Left ventricle myocardium inferior (tissue), 1 donor: ENCODE measurements around the gene LRP8. TPM values are rescaled to one million over a fixed set of nuclear protein-coding genes. Genes with fewer than 3 reads are reported as not detected.

Source experiments
- DNase-seq: peaks from one replicate; pipeline ENCODE4 v3.0.0-alpha.2; 2020
- H3K27ac ChIP-seq: fragments of 200-600 bp; replicated peaks from 2 replicates; pipeline ENCODE4 v1.8.0; 2021
- H3K27me3 ChIP-seq: fragments of 200-600 bp; 2 replicates; pipeline ENCODE4 v1.8.0; 2021; ENCODE audit warnings: low read depth
- H3K36me3 ChIP-seq: fragments of 200-600 bp; 2 replicates; pipeline ENCODE4 v1.8.0; 2021
- H3K4me1 ChIP-seq: fragments of 200-600 bp; 2 replicates; pipeline ENCODE4 v1.8.0; 2021
- H3K4me3 ChIP-seq: fragments of 200-600 bp; 2 replicates; pipeline ENCODE4 v1.8.0; 2021; ENCODE audit warnings: mild to moderate bottlenecking, moderate library complexity
- H3K9me3 ChIP-seq: fragments of 200-600 bp; replicated peaks from 2 replicates; pipeline ENCODE4 v1.8.0; 2021
- intact Hi-C: fragments of 100-400 bp; cut with micrococcal nuclease; formaldehyde crosslinking; loops from one replicate; pipeline ENCODE4 v1.11.0; 2022
- total RNA-seq: library from RNA; stranded (reverse); fragmentation: NEBNext Ultra II Directional; extraction: Animal tissue kit (Norgen Biotek cat#: 25700); gene quantifications from one replicate; pipeline ENCODE4 v1.2.1, GENCODE V29; 2021
- TF ChIP-seq, protein P1 (sequence below): fragments of 200-600 bp; IDR thresholded peaks from 2 replicates; pipeline ENCODE4 v1.8.0; 2021; ENCODE audit warnings: antibody characterized with exemption, mild to moderate bottlenecking, borderline replicate concordance
- donor health status: DM: no; HTN: yes; CAD: no; lungs with severe emphysema.

Gene LRP8
- total RNA-seq, 1 donor from 2014 or later, result 1.8 TPM

DNA sequence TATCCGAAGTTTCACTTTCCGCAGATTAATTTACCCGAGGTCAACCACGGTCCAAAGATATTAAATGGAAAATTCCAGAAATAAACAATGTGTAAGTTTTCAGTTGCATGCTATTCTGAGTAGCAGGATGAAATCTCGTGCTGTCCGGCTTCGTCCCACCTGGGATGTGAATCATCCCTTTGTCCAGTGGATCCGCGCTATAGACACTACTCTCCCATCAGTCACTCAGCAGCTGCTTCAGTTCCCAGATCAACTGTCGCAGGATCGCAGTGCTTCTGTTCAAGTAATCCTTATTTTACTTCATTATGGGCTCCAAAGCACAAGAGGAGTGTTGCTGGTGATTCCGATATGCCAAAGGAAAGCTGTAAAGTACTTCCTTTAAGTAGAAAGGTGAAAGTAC, 8.3 kb upstream of the LRP8 start:
- intact Hi-C loops, result no loop called here
- no peak for DNase-seq
- no peaks in the 10 kb centered on the region for H3K36me3 ChIP-seq
- TF ChIP-seq, protein P1, sequence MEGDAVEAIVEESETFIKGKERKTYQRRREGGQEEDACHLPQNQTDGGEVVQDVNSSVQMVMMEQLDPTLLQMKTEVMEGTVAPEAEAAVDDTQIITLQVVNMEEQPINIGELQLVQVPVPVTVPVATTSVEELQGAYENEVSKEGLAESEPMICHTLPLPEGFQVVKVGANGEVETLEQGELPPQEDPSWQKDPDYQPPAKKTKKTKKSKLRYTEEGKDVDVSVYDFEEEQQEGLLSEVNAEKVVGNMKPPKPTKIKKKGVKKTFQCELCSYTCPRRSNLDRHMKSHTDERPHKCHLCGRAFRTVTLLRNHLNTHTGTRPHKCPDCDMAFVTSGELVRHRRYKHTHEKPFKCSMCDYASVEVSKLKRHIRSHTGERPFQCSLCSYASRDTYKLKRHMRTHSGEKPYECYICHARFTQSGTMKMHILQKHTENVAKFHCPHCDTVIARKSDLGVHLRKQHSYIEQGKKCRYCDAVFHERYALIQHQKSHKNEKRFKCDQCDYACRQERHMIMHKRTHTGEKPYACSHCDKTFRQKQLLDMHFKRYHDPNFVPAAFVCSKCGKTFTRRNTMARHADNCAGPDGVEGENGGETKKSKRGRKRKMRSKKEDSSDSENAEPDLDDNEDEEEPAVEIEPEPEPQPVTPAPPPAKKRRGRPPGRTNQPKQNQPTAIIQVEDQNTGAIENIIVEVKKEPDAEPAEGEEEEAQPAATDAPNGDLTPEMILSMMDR, result no peak
- no peaks in the 10 kb centered on the region for H3K4me1 ChIP-seq
- no peak overlapping the region for H3K27ac ChIP-seq
- H3K9me3 ChIP-seq, result no peaks in the 10 kb centered on the region
- no peak overlapping the region for H3K4me3 ChIP-seq
- peaks cover 43% of the 10 kb centered on the region for H3K27me3 ChIP-seq

DNA sequence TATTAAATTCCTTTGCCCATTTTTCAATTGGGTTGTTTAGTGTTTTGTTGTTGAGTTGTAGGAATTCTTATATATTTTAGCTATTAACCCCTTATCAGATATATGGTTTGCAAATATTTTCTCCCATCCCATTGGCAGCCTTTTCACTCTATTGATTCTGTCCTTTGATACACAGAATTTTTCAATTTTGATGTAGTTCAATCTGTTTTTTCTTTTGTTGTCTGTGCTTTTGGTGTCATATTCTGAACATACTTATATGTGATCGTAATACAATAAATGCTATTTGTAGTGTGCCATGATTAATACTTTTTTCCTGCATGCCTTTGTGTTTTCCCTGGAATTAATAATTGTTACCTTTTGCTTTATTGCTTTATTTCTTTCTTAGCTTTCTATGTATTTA, 7.8 kb upstream of the LRP8 start:
- Histone ChIP-seq H3K9me3 (no peaks in the 10 kb centered on the region), H3K4me1 (no peaks in the 10 kb centered on the region), H3K4me3 (no peak overlapping the region), H3K36me3 (no peaks in the 10 kb centered on the region), H3K27me3 (peaks cover 41% of the 10 kb centered on the region), H3K27ac (no peak overlapping the region)
- DNase-seq, result no peak
- intact Hi-C loops, result no loop called here
- TF ChIP-seq, protein P1, result no peak

DNA sequence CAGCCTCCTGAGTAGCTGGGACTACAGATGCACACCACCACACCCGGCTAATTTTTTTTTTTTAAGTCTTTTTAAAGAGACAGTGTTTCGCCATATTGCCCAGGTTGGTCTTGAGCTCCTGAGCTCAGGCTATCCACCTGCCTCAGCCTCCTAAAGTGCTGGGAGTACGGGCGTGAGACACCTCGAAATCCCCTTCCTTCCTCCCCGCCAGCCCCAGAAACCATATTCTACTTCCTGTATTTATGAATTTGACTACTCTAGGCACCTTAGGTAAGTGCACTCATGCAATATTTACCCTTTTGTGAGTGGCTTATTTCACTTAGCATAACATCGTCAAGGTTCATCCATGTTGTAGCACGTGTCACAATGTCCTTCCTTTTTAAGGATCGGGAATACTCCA, 6.9 kb upstream of the LRP8 start:
- Histone ChIP-seq H3K9me3 (no peaks in the 10 kb centered on the region), H3K27me3 (peaks cover 32% of the 10 kb centered on the region), H3K36me3 (no peaks in the 10 kb centered on the region), H3K4me1 (no peaks in the 10 kb centered on the region), H3K4me3 (no peak overlapping the region), H3K27ac (no peak overlapping the region)
- intact Hi-C loops, result no loop called here
- DNase-seq, result no peak
- TF ChIP-seq, protein P1, result no peak

DNA sequence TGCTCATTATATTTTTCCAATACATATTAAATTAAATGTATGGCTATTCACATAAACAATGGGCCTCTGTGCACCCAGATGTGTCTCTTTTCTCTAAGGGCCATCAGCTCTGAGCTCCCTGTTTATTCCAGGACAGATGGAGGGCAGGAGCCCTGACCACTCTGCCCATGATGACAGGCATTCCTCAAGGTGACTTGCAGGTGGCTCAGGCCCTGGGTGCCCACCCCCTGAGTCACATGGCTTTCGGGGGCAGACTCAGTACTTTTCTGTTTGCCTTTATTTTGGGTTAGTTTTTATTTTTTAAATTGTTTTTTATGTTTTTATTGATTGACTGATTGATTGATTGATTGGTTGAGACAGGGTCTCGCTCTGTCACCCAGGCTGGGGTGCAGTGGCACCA, 6.4 kb upstream of the LRP8 start:
- no peaks in the 10 kb centered on the region for H3K9me3 ChIP-seq
- TF ChIP-seq, protein P1, result no peak
- H3K36me3 ChIP-seq, result no peaks in the 10 kb centered on the region
- DNase-seq, result no peak
- no peak overlapping the region for H3K27ac ChIP-seq
- H3K4me3 ChIP-seq, result no peak overlapping the region
- no peaks in the 10 kb centered on the region for H3K4me1 ChIP-seq
- H3K27me3 ChIP-seq, result peaks cover 28% of the 10 kb centered on the region
- intact Hi-C loops, result no loop called here

DNA sequence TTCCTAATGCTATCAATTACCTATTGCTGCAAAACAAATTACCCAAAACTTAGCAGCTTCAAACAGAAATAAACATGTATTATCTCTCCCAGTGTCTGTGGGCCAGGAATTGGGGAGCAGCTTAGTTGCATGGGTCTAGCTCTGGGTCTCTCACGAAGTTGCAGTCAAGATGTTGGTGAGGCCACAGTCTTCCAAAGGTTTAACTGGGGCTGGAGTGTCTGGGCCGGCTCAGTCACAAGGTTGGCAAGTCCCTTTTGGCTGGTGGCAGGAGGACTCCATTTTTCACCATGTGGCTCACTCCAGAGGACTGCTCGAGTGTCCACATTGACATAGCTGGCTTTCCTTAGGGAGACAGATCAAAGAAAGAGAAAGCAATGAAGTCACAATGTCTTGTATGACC, 5.0 kb upstream of the LRP8 start:
- H3K4me1 ChIP-seq, result no peaks in the 10 kb centered on the region
- H3K36me3 ChIP-seq, result no peaks in the 10 kb centered on the region
- TF ChIP-seq, protein P1, result no peak
- no peaks in the 10 kb centered on the region for H3K9me3 ChIP-seq
- DNase-seq, result no peak
- no peak overlapping the region for H3K27ac ChIP-seq
- intact Hi-C loops, result no loop called here
- no peak overlapping the region for H3K4me3 ChIP-seq
- H3K27me3 ChIP-seq, result peaks cover 22% of the 10 kb centered on the region

DNA sequence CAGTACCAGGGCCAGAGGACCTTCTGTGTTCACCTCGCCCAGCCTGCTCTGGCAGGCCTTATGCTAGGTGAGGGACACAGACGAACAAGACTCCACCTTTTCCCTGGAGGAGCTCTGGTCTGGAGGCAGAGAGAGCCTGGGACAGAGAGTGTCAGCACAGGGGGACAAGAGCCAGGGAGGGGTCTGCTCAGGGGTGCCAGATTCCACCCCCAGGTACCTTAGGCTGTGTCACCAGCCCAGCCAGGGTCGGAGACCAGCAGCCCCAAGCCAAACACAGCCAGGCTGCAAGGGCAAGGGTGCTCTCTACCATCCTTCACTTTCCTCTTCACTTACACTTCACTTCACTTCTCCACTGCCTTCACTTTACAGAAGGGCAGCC, 4.3 kb upstream of the LRP8 start:
- TF ChIP-seq, protein P1, result no peak
- Histone ChIP-seq H3K9me3 (no peaks in the 10 kb centered on the region), H3K4me3 (no peak overlapping the region), H3K36me3 (no peaks in the 10 kb centered on the region), H3K27me3 (peaks cover 19% of the 10 kb centered on the region), H3K4me1 (peaks cover 4% of the 10 kb centered on the region), H3K27ac (no peak overlapping the region)
- intact Hi-C loops, result no loop called here
- DNase-seq, result no peak
